WI38 (cell line): ENCODE results near the gene RPN2.

ENCODE experiments used
- H3K4me3 ChIP-seq: 2 replicates; pipeline ENCODE4 v1.5.1; 2011; ENCODE audit warnings: low read depth, mild to moderate bottlenecking, control low read depth, low read length
- CTCF ChIP-seq: IDR thresholded peaks from 2 replicates; pipeline ENCODE4 v1.5.1; 2012; ENCODE audit warnings: low read depth, mild to moderate bottlenecking, control low read depth, low read length

The RPN2 gene

GRCh38 chr20:37259031-37259430, 79.9 kb downstream of the RPN2 start:
- no peak for TF ChIP-seq CTCF
- H3K4me3 ChIP-seq, result no peak overlapping the region

- TF ChIP-seq CTCF, result no peak
- no peak overlapping the region for H3K4me3 ChIP-seq
These were observed 80.7 kb downstream of the RPN2 start for GRCh38 chr20:37259865-37260264.

GRCh38 chr20:37260923-37261322, 81.8 kb downstream of the RPN2 start:
- no peak overlapping the region for H3K4me3 ChIP-seq
- TF ChIP-seq CTCF, result no peak

- H3K4me3 ChIP-seq, result no peak within 1 kb of the TSS
- TF ChIP-seq CTCF, result no peak
These were observed 82.6 kb downstream of the RPN2 start, which contains the start of gene GHRH for GRCh38 chr20:37261714-37262113. TSS of gene GHRH (minus strand) at chr20:37261814. CDS start at chr20:37256889, 4,925 bp downstream.

- TF ChIP-seq CTCF, result no peak
- H3K4me3 ChIP-seq, result no peak overlapping the region
These were observed 83.4 kb downstream of the RPN2 start for GRCh38 chr20:37262505-37262904.

- no peak for TF ChIP-seq CTCF
- no peak overlapping the region for H3K4me3 ChIP-seq
These were observed 84.6 kb downstream of the RPN2 start for GRCh38 chr20:37263686-37264085.

GRCh38 chr20:37265152-37265551, 86.0 kb downstream of the RPN2 start:
- H3K4me3 ChIP-seq, result no peak overlapping the region
- TF ChIP-seq CTCF, result no peak
